B cell (primary cell): ENCODE data around the gene RPL6. TPM values are rescaled to one million over a fixed set of nuclear protein-coding genes. Genes with fewer than 3 reads are reported as not detected.

ENCODE experiments used
- ATAC-seq: fragments of 200-7000 bp; cut with Tn5 transposase; one replicate; pipeline ENCODE4 v1.10.0; 2021; ENCODE audit warnings: low read depth, mild to moderate bottlenecking, moderate number of reproducible peaks, moderate library complexity
- CTCF ChIA-PET: fragments of 350-600 bp; sonication (Branson Sonifier 250); formaldehyde crosslinking; loops from one replicate; lab custom pipeline; 2021; ENCODE audit warnings: antibody characterized with exemption, inconsistent platforms; lab: Charles Lee
- POLR2A ChIA-PET: fragments of 350-600 bp; sonication (Branson Sonifier 250); formaldehyde crosslinking; loops from one replicate; lab custom pipeline; 2021; ENCODE audit warnings: antibody characterized with exemption; lab: Charles Lee
- DNase-seq: peaks from one replicate; pipeline ENCODE4 v3.0.0; 2013
- H2AFZ ChIP-seq: 2 replicates; pipeline ENCODE4 v1.6.1; 2012; ENCODE audit warnings: mild to moderate bottlenecking, low read depth, low read length; ENCODE audit not compliant: insufficient read depth, poor library complexity, severe bottlenecking
- H3K27ac ChIP-seq, 2 donors: 1 replicate in 1 of 2; 2 replicates in 1 of 2; pipeline ENCODE4 v1.5.1; 2012 to 2013; ENCODE audit warnings: low read length in 2 of 2, mild to moderate bottlenecking in 2 of 2, moderate library complexity in 1 of 2
- H3K27me3 ChIP-seq, 4 experiments: fragments of 200-600 bp in 1 of 4; sonication (generic) in 1 of 4; replicated peaks in 1 of 4; 1 replicate in 2 of 4; 2 replicates in 2 of 4; pipeline versions ENCODE4 v1.6.1 to v1.7.0; 2013 to 2016; ENCODE audit warnings: low read length in 3 of 4, mild to moderate bottlenecking in 2 of 4, mixed read lengths in 1 of 4, moderate library complexity in 1 of 4; ENCODE audit not compliant: insufficient read depth in 4 of 4, control insufficient read depth in 3 of 4; ENCODE audit errors: control extremely low read depth in 1 of 4
- H3K36me3 ChIP-seq, 2 experiments: replicated peaks in 1 of 2; 1 replicate in 1 of 2; 2 replicates in 1 of 2; pipeline versions ENCODE4 v1.6.1 to v1.7.1; 2013; ENCODE audit warnings: low read length in 1 of 2; ENCODE audit not compliant: insufficient read depth in 2 of 2, control insufficient read depth in 1 of 2; ENCODE audit errors: control extremely low read depth in 1 of 2, extremely low read depth in 1 of 2
- H3K4me1 ChIP-seq, 2 donors: fragments of 200-600 bp in 1 of 2; sonication (generic) in 1 of 2; 1 replicate in 1 of 2; 2 replicates in 1 of 2; pipeline versions ENCODE4 v1.5.1 to v1.6.1; 2013 to 2017; ENCODE audit warnings: low read length in 2 of 2; ENCODE audit not compliant: control insufficient read depth in 2 of 2, insufficient read depth in 2 of 2
- H3K4me2 ChIP-seq: replicated peaks from 2 replicates; pipeline ENCODE3; 2012; ENCODE audit warnings: mild to moderate bottlenecking, low read depth, low read length; ENCODE audit not compliant: poor library complexity, severe bottlenecking
- H3K4me3 ChIP-seq, 5 experiments: fragments of 200-600 bp in 1 of 5; sonication (generic) in 1 of 5; 1 replicate in 3 of 5; 2 replicates in 2 of 5; pipeline versions ENCODE4 v1.5.1 to v1.7.0; 2011 to 2016; ENCODE audit warnings: low read length in 4 of 5, mild to moderate bottlenecking in 4 of 5, low read depth in 2 of 5, control low read depth in 1 of 5, moderate library complexity in 1 of 5; ENCODE audit not compliant: insufficient read depth in 1 of 5; ENCODE audit errors: control extremely low read depth in 1 of 5, extremely low read depth in 1 of 5
- H3K79me2 ChIP-seq: fragments of 200-600 bp; sonication (generic); one replicate; pipeline ENCODE4 v1.6.0; 2016; ENCODE audit warnings: low read length; ENCODE audit not compliant: control insufficient read depth, insufficient read depth
- H3K9ac ChIP-seq: fragments of 200-600 bp; sonication (generic); 2 replicates; pipeline ENCODE4 v1.6.1; 2017; ENCODE audit warnings: mild to moderate bottlenecking, low read length, moderate library complexity
- H3K9me3 ChIP-seq, 3 donors: one replicate each; pipeline versions ENCODE4 v1.6.1 to v1.7.1; 2013; ENCODE audit warnings: low read length in 2 of 3; ENCODE audit not compliant: control insufficient read depth in 2 of 3, insufficient read depth in 1 of 3; ENCODE audit errors: control extremely low read depth in 1 of 3
- H4K20me1 ChIP-seq: 2 replicates; pipeline ENCODE4 v1.6.0; 2012; ENCODE audit warnings: mild to moderate bottlenecking, low read length; ENCODE audit not compliant: insufficient read depth, control insufficient read depth, poor library complexity, severe bottlenecking
- H3K27ac Mint-ChIP-seq: one replicate; pipeline ENCODE4 v1.8.0; 2021; ENCODE audit warnings: mixed read lengths
- H3K27me3 Mint-ChIP-seq: one replicate; pipeline ENCODE4 v1.8.0; 2021; ENCODE audit warnings: mixed read lengths
- H3K4me1 Mint-ChIP-seq: one replicate; pipeline ENCODE4 v1.8.0; 2021; ENCODE audit warnings: mixed read lengths
- H3K4me3 Mint-ChIP-seq: one replicate; pipeline ENCODE4 v1.8.0; 2021; ENCODE audit warnings: mixed read lengths
- H3K9me3 Mint-ChIP-seq: one replicate; pipeline ENCODE4 v1.8.0; 2022; ENCODE audit warnings: mixed read lengths; ENCODE audit not compliant: insufficient read depth
- CTCF ChIP-seq: fragments of 200-600 bp; IDR thresholded peaks from one replicate; pipeline ENCODE4 v1.8.0; 2022; ENCODE audit warnings: antibody characterized with exemption, mild to moderate bottlenecking
- EZH2 ChIP-seq: IDR thresholded peaks from 2 replicates; pipeline ENCODE4 v1.6.1; 2012; ENCODE audit warnings: borderline replicate concordance, low read depth, mild to moderate bottlenecking, moderate library complexity, low read length; ENCODE audit not compliant: insufficient read depth, poor library complexity, severe bottlenecking
- WGBS: methylation state at CpG from one replicate; pipeline ENCODE4 v1.1.5; 2013; ENCODE audit warnings: missing lambda C conversion rate; ENCODE audit not compliant: insufficient coverage; 5-methylcytosine and 5-hydroxymethylcytosine counted together
- intact Hi-C: fragments of 100-400 bp; cut with micrococcal nuclease; formaldehyde crosslinking; loops from one replicate; pipeline ENCODE4 v1.10.0; 2022
- polyA plus RNA-seq: library from polyadenylated mRNA; depleted of rRNA; stranded (reverse); fragments of >200 nt; gene quantifications from 2 replicates; pipeline ENCODE4 v1.2.3, GENCODE V29; 2012
- total RNA-seq, 2 donors: library from RNA; stranded (reverse); fragments of 120-200 nt in 1 of 2; gene quantifications; 1 replicate in 1 of 2; 2 replicates in 1 of 2; pipeline versions ENCODE4 v1.2.3 to v1.2.4, GENCODE V29; 2013 to 2022

The RPL6 gene
- total and polyA plus RNA-seq, 2 donors (not counting 1 experiment from before 2014, with no cell fraction given), result 1,336 to 1,621 TPM

- ATAC-seq (no peak), DNase-seq (no peak)
- no peak overlapping the region for H3K27ac ChIP-seq
- H3K4me3 ChIP-seq, result no peak overlapping the region
- H3K27ac Mint-ChIP-seq, result no peak overlapping the region
- no peak overlapping the region for H3K4me3 Mint-ChIP-seq
- WGBS, result 100% methylated on average over 1 of the region's 4 CpGs
- H3K36me3 ChIP-seq, result no peaks in the 10 kb centered on the region
- no peak overlapping the region for H3K4me2 ChIP-seq
- no peaks in the 10 kb centered on the region for H3K9me3 Mint-ChIP-seq
- ChIA-PET CTCF (no interaction called here), POLR2A (no interaction called here)
- no peak overlapping the region for H3K9ac ChIP-seq
- no peak overlapping the region for H2AFZ ChIP-seq
- H3K27me3 Mint-ChIP-seq, result no peaks in the 10 kb centered on the region
- peaks cover 32% of the 10 kb centered on the region for H3K4me1 Mint-ChIP-seq
- no peaks in the 10 kb centered on the region for H3K27me3 ChIP-seq
- H4K20me1 ChIP-seq, result peaks cover 14% of the 10 kb centered on the region
- peaks cover 0 to 6% (median 0%) of the 10 kb centered on the region in 3 donors for H3K9me3 ChIP-seq
- TF ChIP-seq CTCF, result no peak
- TF ChIP-seq EZH2, result no peak
- intact Hi-C loops, result no loop called here
- H3K4me1 ChIP-seq, result peaks cover 6 to 11% of the 10 kb centered on the region in 2 donors
- H3K79me2 ChIP-seq, result peaks cover 94% of the 10 kb centered on the region
These were observed 48.1 kb downstream of the RPL6 start for GRCh38 chr12:112361271-112361670.

- peaks cover 95% of the 10 kb centered on the region for H3K79me2 ChIP-seq
- ChIA-PET CTCF (interaction anchor here (0.8 kb wide), 1 partner anchor 26 kb away, joined by 3 read pairs; no protein-coding TSS in a partner anchor), POLR2A (no interaction called here)
These were observed 50.1 kb downstream of the RPL6 start for GRCh38 chr12:112359290-112359689.

More at GRCh38 chr12:112359290-112359689, 50.1 kb downstream of the RPL6 start:
- ATAC-seq (no peak), DNase-seq (no peak)
- Histone ChIP-seq H3K4me2 (no peak overlapping the region), H3K4me3 (no peak overlapping the region), H3K4me1 (peaks cover 15 to 17% of the 10 kb centered on the region in 2 donors), H4K20me1 (peaks cover 9% of the 10 kb centered on the region), H3K27me3 (no peaks in the 10 kb centered on the region), H3K9me3 (peaks cover 0 to 7% (median 0%) of the 10 kb centered on the region in 3 donors), H3K36me3 (no peaks in the 10 kb centered on the region), H3K27ac (no peak overlapping the region), H3K9ac (no peak overlapping the region), H2AFZ (no peak overlapping the region)
- TF ChIP-seq EZH2 (no peak), CTCF (no peak)
- no peak overlapping the region for H3K4me3 Mint-ChIP-seq
- H3K9me3 Mint-ChIP-seq, result no peaks in the 10 kb centered on the region
- WGBS, result 100% methylated on average over 1 of the region's 4 CpGs
- H3K27me3 Mint-ChIP-seq, result no peaks in the 10 kb centered on the region
- intact Hi-C loops, result no loop called here
- H3K4me1 Mint-ChIP-seq, result peaks cover 34% of the 10 kb centered on the region
- no peak overlapping the region for H3K27ac Mint-ChIP-seq
